Right ventricle myocardium inferior (tissue), 1 donor: ENCODE measurements around the gene C3orf70. TPM values are rescaled to one million over a fixed set of nuclear protein-coding genes. Genes with fewer than 3 reads are reported as not detected.
A peak's percentile ranks its signal among the peaks of the same experiment; 100 is the strongest.

Experiments used
- ATAC-seq: fragments of 200-7000 bp; cut with Tn5 transposase; one replicate; pipeline ENCODE4 v1.9.1; 2020; ENCODE audit warnings: mild to moderate bottlenecking, moderate library complexity
- DNase-seq: peaks from one replicate; pipeline ENCODE4 v3.0.0; 2021; ENCODE audit errors: missing footprints
- intact Hi-C: fragments of 100-400 bp; cut with DNase I; formaldehyde crosslinking; loops from one replicate; pipeline ENCODE4 v1.11.0; 2022
- total RNA-seq: library from RNA; stranded (reverse); fragmentation: NEBNext Ultra II Directional; extraction: Animal tissue kit (Norgen Biotek cat#: 25700); gene quantifications from one replicate; pipeline ENCODE4 v1.2.1, GENCODE V29; 2021
- donor health status: DM: no; HTN: yes; CAD: no; lungs with severe emphysema.

C3orf70 gene
- total RNA-seq, 1 donor from 2014 or later, result 2.0 TPM

DNA sequence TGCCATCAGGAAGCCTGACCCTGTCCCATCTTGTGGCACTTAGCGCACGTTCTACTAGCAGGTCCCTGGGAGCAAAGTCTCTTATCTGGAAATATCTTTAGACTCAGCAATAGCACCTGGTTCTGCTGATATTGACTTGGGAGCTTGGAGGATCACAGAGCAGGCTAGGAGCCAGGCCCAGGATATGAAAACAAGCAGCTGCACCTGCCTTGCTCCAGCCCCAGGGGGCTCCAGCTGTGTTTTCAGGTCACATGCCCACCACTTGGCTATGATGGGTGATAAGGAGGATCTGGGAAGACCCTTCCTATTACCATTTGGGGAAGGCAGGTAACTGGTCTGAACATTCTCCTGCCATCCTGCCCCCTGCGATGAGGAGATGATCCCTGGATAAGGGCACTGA, 87.8 kb downstream of the C3orf70 start:
- intact Hi-C loops, result no loop called here
- no peak for DNase-seq
- no peak for ATAC-seq

DNA sequence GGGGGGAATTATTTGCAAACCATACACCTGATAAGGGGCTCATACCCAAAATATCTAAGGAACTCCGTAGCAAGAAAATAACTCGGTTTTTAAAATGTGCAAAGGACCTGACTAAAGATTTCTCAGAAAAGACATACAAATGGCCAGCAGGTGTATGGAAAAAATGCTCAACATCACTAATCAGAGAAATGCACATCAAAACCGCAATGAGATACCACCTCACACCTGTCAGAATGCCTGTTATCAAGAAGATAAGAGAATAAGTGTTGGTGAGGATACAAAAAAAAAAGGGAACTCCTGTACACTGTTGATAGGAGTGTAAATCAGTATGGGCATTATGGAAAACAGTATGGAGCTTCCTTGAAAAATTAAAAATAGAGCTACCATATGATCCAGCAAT, 89.4 kb downstream of the C3orf70 start:
- no peak for DNase-seq
- intact Hi-C loops, result no loop called here
- no peak for ATAC-seq

DNA sequence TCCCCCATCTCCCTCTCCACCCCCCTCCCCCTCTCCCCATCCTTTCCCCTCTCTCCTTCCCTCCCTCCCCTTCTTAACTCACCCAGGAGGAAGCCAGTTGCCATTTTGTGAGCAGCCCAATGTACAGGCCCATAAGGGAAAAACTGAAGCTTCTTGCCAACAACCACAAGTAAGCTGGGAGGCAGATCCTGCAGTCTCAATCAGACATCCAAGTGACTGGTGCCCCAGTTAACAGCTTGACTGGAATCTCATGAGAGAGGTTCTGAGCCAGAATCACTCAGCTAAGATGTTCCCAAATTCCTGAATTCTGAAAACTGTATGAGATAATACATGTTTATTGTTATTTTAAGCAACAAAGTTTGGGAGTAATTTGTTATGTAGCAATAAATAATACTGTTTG, 90.7 kb downstream of the C3orf70 start:
- ATAC-seq, result no peak
- intact Hi-C loops, result no loop called here
- DNase-seq, result no peak

DNA sequence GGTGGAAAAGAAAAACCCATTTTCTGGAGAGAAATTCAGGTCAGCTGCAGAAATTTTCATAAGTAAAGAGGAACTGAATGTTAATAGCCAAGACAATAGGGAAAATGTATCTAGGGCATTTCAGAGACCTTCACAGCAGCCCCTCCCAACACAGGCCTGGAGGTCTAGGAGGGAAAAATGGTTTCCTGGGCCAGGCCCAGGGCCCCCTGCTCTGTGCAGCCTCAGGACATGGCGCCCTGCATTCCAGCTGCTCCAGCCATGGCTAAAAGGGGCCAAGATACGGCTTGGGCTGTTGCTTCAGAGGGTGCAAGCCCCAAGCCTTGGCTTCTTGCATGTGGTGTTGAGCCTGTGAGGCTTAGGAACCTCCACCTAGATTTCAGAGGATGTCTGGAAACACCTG, 92.2 kb downstream of the C3orf70 start:
- ATAC-seq (no peak), DNase-seq (no peak)
- intact Hi-C loops, result no loop called here

DNA sequence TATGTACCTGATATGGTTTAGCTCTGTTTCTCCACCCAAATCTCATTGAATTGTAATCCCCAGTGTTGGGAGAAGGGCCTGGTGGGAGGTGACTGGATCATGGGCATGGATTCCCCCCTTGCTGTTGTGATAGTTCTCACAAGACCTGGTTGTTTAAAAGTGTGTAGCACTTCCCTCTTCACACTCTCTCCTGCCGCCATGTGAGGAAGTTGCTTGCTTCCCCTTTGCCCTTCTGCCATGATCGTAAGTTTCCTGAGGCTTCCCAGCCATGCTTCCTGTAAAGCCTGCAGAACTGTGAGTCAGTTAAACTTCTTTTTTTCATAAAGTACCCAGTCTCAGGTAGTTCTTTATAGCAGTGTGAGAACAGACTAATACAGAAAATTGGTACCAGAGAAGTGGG, 93.1 kb downstream of the C3orf70 start:
- ATAC-seq (peak; percentile 26), DNase-seq (no peak)
- intact Hi-C loops, result no loop called here

DNA sequence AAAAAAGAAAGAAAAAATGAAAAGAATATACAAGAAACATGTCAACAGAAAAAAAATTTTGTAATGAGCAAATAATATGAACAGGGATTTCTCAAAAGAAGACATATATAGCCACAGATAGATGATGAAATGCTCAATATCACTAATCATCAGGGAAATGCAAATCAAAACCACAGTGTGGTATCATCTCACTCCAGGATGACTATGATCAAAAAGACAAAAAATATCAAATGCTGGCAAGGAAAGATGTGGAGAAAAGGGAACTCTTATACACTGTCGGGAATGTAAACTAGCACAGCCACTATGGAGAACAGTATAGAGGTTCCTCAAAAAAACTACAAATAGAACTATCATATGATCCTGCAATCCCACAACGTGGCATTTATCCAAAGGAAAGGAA, 94.1 kb downstream of the C3orf70 start:
- intact Hi-C loops, result no loop called here
- DNase-seq (no peak), ATAC-seq (no peak)

DNA sequence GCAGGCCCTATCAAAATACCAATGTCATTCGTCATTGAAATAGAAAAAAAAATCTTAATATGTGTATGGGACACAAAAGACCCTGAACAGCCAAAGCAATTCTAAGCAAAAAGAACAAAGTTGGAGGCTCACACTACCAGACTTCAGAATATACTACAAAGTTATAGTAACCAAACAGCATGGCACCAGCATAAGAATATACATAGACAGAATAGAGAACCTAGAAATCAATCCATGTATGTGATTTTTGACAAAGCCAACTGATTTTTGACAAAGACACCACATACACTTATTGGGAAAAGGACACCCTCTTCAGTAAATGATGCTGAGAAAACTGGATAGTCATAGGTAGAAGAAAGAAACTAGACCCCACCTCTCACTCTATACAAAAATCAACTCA, 95.0 kb downstream of the C3orf70 start:
- no peak for ATAC-seq
- intact Hi-C loops, result no loop called here
- no peak for DNase-seq

DNA sequence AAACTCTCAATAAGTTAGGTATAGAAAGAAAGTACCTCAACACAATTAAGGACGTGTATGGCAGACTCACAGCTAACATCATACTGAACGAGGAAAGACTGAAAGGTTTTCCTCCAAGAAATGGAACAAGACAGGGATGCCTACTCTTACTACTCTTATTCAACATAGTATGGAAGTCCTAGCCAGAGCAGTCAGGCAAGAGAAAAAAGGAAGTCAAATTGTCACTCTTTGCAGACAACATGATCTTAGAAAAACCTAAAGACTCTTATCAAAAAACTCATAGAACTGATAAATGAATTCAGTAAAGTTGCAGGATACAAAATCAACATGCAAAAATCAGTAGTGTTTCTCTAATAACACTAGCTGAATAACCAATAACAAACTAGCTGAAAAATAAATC, 96.0 kb downstream of the C3orf70 start:
- ATAC-seq (no peak), DNase-seq (no peak)
- intact Hi-C loops, result no loop called here

DNA sequence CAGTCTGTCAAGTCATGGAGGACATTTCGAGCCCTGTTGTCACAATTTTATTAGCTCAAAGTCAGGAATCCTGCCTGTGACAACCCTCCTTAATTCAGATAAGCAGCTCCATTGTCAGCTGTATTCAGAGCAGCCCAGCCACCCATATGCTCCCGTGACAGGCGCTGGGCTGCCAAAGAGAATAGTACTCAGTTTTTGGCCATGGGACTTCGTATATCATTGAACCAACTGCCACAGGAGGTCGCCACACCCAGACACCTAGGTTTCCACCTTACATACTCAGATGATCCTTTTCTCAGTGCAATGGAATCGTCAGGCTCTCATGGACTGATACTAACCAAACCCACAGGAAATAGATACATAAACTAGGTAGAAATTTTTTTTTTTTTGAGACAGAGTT, 100.2 kb downstream of the C3orf70 start:
- intact Hi-C loops, result no loop called here
- ATAC-seq, result no peak
- no peak for DNase-seq

DNA sequence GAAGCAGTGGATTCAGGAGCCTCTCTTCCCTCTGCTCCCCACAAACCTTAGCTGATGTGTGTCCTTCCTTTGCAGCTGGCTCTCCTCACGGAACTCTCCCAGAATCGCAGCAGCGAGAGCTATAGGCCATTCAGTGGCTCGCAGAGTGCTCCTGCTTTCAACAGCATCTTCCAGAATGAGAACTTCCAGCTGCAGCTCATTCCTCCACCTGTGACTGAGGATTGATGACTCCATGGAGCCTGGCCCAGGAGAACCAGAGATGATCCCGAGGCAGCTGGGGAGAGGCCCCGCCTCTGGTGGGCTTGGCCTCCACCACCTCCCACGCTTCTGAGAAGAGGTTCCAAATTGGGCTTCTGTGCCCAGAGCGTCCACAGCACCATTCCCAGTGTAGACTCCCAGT, 101.1 kb downstream of the C3orf70 start:
- ATAC-seq (no peak), DNase-seq (no peak)
- intact Hi-C loops, result no loop called here

DNA sequence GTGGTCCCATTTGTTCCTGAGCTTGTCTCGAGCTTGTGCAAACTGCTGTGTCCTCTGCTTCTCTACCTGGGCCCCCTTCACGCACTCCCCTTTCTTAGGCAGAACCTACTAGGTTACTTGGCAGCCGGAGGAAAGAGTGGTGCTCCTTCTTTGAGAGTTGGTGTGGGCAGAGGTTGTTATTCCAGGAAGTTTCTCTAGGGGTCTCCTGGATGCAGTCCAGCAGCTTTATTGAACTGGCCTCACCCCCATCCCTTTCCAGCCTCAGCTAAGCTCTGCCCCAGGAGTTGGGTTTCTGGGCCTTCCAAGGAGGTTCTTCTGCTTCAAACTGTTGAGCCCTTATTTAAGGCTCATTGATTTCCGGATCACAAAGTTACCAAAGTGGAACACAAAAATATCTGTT, 103.2 kb downstream of the C3orf70 start:
- DNase-seq (no peak), ATAC-seq (no peak)
- intact Hi-C loops, result no loop called here

DNA sequence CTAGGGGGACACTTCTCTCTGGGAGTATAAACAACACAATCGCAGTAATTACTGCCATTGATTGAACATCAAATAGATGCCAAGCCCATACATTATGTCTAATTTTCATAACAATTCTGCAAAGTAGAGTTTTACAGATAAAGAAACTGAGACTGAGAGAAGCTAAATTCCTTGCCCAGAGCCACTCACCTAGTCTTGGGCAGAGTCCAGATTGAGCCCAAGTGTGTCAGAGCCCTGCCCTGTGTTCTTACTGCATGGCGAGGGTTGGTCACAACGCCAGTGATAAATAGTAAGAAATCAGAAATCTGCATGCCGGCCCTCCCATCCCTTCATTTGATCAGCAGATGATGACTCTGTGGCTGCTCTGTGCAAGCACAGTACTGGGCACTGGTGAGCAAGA, 106.3 kb downstream of the C3orf70 start:
- no peak for ATAC-seq
- DNase-seq, result no peak
- intact Hi-C loops, result no loop called here

DNA sequence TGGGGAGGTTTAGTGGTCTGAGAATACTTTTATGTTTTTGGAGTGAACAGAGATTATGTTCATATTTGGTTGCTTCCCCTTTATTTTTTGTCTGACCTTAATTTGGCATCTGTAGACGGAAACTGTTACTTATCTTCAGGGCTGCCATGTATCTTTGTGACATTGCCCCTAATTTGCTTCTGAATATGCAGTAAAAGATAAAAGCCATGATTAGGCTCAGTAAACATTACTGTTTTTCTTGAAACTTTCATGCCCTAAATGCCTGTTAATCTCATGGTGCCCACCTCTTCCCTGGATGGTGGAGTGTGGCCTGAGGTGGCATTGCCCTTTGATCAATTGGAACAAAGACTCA, 106.7 kb downstream of the C3orf70 start:
- intact Hi-C loops, result no loop called here
- no peak for ATAC-seq
- no peak for DNase-seq

DNA sequence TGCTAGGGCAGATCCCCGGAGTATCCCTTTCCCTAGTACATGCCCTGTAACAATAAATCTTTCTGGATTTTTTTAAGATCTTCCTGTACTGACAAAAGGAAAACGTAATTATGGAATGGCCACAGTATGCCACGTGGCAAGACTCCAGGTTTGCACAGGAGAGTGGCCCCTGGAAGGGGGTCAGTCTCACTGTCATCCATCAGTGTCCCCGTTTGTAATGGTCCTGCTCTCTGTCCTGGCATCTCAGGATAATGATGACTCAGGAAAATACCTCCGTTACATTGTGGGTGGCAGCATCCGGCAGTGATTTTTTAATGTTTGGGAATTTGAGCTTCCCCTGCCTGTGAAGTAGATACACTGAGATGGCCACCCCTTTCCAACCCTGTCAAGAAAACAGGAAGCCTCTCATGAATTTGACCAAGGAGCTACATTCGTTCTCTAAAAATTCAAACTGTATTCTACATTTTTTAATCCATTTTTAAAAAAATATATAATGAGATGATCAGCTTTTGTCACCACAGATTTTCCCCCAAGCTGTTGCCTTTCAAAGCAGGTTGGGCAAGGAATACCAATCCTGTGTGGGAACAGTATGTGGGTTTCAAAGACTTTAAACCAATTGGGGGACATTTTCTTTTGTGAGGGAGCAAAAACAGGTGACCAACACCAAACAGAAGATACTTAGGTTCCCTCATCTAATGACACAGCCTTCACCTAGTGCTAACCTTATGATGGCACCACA, 110.4 kb downstream of the C3orf70 start:
- intact Hi-C loops, result no loop called here
- DNase-seq (no peak), ATAC-seq (no peak)

DNA sequence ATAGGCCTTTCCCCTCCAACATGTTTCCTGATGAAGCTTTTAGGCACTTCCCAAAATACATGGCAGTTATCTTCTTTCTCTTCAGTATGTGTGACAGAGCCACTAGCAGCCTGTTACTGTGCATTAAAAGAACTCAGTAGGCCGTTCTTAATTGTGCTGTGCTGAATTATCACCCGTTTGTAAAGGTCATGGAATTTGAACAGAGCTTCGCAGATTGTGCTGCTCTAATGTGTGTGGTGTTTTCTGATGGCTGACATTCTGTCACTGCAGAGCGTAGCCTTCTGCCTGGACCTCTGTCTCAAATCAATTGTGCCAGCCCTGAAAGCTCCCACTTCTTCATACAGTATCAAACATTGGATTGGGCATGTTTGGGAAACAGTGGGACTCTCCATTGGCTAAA, 111.3 kb downstream of the C3orf70 start:
- ATAC-seq, result peak; percentile 12
- intact Hi-C loops, result no loop called here

DNA sequence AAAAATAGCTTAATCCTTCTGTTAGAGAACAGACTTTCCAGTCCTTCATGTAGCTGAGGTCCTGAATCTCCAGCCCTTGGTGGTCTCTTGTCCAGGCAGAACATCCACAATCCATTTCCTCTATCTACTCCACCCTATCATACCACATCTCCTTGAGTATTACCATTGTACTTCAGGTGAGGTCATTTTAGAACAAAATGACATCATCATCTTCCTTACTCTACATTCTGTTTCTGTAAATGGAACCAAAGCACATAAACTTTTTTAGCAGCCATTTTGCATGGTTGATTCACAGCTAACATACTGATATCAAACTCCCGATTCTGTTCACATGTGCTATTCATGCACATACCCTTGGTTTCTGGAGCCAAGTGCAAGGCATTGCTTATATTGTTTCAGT, 112.4 kb downstream of the C3orf70 start:
- no peak for ATAC-seq
- no peak for DNase-seq
- intact Hi-C loops, result no loop called here

More for the DNA sequence above, 111.3 kb downstream of the C3orf70 start:
- no peak for DNase-seq

DNA sequence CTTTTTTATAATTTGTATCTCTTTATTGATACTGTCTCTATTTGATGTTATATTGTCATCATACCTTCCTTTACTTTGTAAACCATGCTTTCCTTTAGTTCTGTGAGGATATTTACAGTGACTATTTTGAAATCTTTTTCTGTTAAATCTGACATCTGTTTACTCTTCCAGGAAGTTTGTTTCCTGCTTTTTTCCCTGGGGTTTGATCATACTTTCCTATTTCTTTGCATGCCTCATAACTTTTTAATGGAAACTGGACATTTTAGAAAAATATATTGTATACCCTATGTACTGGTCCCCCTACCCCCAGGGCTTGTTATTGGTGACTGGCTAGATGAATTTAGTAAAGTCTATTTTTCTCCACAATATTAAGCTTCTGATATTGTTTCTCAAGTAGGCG, 115.1 kb downstream of the C3orf70 start:
- intact Hi-C loops, result no loop called here
- no peak for DNase-seq
- ATAC-seq, result no peak

DNA sequence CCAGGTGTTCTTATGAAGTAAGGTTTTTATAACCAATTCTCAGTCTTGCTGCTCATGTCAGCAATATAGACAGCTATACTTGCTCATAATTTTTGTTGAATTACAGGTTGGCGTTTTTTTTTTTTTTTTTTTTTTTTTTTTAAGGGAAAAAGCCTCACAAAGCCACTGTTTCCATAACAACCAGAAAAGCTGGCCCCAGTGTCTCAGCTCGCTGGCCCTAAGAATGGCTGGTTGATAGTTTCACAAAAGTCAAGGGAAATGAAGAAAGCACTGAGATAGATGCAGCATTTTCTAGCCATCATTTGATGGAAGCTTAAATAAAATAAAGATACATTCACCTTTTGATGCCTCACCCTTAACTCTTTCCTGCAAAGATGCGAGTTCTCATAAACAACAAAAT, 121.9 kb downstream of the C3orf70 start:
- intact Hi-C loops, result no loop called here
- DNase-seq, result no peak
- no peak for ATAC-seq

DNA sequence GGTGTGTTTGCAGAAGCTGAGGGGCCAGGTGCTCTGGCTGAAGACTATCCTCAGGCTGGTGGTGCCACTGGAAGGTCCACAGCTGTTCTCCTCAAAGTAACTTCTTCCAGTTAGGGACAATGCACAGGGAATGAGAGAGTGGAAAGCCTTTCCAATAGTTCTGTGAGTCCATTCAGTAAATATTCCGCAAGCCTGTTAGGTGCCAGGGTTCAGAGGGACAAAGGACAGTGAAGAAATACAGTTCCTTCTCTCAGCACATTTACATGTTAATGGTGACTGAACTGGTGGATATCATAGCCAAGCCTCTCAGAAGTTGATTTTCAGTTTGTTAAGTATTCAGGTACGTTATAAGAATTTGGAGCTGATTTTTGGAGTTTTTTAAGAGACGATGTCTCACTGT, 122.5 kb downstream of the C3orf70 start:
- ATAC-seq (no peak), DNase-seq (no peak)
- intact Hi-C loops, result no loop called here

DNA sequence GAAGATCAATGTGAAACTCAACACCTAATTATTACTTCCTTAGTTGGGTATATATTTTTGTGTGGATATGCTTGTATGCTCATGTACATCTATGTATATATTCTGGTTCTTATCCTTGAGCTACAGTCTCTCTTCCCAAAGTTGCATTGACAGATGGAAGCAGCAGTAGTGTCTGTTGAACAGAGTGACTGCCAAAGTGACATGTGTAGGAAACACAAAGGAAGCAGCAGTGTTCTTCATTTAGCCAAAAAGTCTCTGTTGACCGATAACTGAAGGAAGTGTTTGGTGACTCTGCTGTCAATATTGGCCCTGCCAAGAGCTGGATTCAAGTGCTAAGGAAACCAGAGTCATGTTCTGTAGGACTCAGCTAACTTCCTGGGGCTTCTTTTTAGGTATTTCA, 123.8 kb downstream of the C3orf70 start:
- DNase-seq (no peak), ATAC-seq (no peak)
- intact Hi-C loops, result no loop called here

DNA sequence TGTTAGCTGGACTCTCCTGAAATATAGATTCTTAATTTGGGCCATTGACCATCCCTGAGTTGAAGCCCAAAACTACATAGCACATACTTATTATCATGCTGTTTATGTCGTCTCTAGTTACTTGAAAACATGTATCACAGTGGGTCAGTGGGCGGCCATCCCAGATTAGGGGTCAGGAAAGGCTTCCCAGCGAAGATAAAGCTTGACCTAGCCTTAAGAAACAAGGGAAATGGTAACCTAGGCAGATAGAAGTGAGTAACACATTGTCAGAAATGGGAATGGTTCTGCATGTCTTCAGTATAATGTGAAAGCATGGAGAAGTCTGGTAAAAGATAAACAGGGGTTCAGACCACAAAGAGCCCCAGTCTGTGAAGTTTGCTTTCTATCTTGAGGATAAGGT, 124.7 kb downstream of the C3orf70 start:
- no peak for ATAC-seq

More for the DNA sequence above, 124.7 kb downstream of the C3orf70 start:
- intact Hi-C loops, result no loop called here
- no peak for DNase-seq
